HFFc6 (cell line): ENCODE results near the gene FAM98C. TPM values are rescaled to one million over a fixed set of nuclear protein-coding genes. Genes with fewer than 3 reads are reported as not detected.
A peak's percentile ranks its signal among the peaks of the same experiment; 100 is the strongest.

Experiments used
- DNase-seq: peaks from one replicate; pipeline ENCODE4 v3.0.0-alpha.2; 2018
- H3K27ac Mint-ChIP-seq: 2 replicates; pipeline ENCODE4 v1.8.0; 2020; ENCODE audit warnings: mild to moderate bottlenecking, mixed read lengths
- H3K27me3 Mint-ChIP-seq: 2 replicates; pipeline ENCODE4 v1.8.0; 2021; ENCODE audit warnings: mild to moderate bottlenecking, moderate library complexity, mixed read lengths; ENCODE audit not compliant: insufficient read depth
- H3K36me3 Mint-ChIP-seq: 2 replicates; pipeline ENCODE4 v1.8.0; 2021; ENCODE audit warnings: low read depth, mixed read lengths
- H3K4me1 Mint-ChIP-seq: 2 replicates; pipeline ENCODE4 v1.8.0; 2020; ENCODE audit warnings: low read depth, mixed read lengths
- H3K4me3 Mint-ChIP-seq: 2 replicates; pipeline ENCODE4 v1.8.0; 2020; ENCODE audit warnings: mild to moderate bottlenecking, moderate library complexity, mixed read lengths
- H3K9me3 Mint-ChIP-seq: 2 replicates; pipeline ENCODE4 v1.8.0; 2020; ENCODE audit warnings: mild to moderate bottlenecking, mixed read lengths
- total RNA-seq, 6 experiments: library from RNA; stranded (reverse); fragmentation: NEBNext Ultra II Directional; extraction: Animal tissue kit (Norgen Biotek cat#: 25700); gene quantifications; 2 replicates in 1 of 6; 3 replicates in 5 of 6; pipeline ENCODE4 v1.2.3, GENCODE V29; 2021
- TF ChIP-seq, protein P1 (sequence below): fragments of 200-600 bp; sonication (generic); IDR thresholded peaks from 2 replicates; pipeline ENCODE4 v1.5.0; 2021; ENCODE audit warnings: antibody characterized with exemption, mild to moderate bottlenecking

FAM98C gene
- total RNA-seq, 6 experiments from 2014 or later, result 12.5 to 16.9 (median 15.6) TPM

DNA sequence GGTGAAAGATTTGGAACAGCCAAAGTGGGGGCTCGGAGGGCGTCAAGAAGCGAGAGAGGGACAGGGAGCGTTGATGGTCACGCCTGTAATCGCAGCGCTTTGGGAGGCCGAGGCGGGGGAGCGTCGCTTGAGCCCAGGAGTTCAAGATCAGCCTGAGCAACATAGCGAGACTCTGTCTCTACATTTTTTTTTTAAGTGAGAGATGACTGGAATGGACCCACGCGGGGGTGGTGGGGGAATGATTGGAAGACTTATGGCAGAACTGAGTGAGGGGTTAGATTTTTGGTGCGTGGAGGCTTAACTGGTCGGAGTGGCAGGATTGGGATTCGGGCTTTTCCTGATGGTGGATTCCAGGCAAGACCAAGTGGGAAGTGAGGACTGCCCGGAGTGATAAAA lies 27.8 kb upstream of the FAM98C start:
- H3K36me3 Mint-ChIP-seq, result peaks cover 17% of the 10 kb centered on the region
- peaks cover 14% of the 10 kb centered on the region for H3K27me3 Mint-ChIP-seq
- H3K27ac Mint-ChIP-seq, result peak overlapping the region; percentile 97
- TF ChIP-seq, protein P1, sequence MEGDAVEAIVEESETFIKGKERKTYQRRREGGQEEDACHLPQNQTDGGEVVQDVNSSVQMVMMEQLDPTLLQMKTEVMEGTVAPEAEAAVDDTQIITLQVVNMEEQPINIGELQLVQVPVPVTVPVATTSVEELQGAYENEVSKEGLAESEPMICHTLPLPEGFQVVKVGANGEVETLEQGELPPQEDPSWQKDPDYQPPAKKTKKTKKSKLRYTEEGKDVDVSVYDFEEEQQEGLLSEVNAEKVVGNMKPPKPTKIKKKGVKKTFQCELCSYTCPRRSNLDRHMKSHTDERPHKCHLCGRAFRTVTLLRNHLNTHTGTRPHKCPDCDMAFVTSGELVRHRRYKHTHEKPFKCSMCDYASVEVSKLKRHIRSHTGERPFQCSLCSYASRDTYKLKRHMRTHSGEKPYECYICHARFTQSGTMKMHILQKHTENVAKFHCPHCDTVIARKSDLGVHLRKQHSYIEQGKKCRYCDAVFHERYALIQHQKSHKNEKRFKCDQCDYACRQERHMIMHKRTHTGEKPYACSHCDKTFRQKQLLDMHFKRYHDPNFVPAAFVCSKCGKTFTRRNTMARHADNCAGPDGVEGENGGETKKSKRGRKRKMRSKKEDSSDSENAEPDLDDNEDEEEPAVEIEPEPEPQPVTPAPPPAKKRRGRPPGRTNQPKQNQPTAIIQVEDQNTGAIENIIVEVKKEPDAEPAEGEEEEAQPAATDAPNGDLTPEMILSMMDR, result no peak
- DNase-seq, result no peak
- H3K9me3 Mint-ChIP-seq, result no peaks in the 10 kb centered on the region
- peaks cover 28% of the 10 kb centered on the region for H3K4me1 Mint-ChIP-seq
- peak overlapping the region; percentile 95 for H3K4me3 Mint-ChIP-seq

DNA sequence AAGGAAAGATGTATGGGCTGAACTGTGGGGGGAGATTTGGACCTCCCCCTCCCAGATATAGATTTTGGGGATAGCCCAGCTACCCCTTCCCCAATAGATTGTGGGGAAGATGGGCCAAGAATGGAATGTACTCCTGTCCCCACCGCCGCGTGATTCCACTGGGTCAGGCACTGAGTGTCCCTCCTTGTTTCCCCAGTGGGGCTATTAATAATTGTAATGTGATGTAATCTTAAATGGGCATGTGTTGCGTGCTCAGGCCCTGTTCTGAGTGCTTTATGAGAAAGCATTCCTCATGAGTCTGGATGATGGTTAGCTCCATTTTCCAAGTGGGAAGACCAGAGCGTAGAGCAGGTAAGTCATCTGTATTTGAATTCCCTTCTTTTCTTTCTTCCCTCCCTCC lies 27.1 kb upstream of the FAM98C start:
- H3K9me3 Mint-ChIP-seq, result no peaks in the 10 kb centered on the region
- peak overlapping the region; percentile 95 for H3K4me3 Mint-ChIP-seq
- peak overlapping the region; percentile 97 for H3K27ac Mint-ChIP-seq
- H3K4me1 Mint-ChIP-seq, result peaks cover 28% of the 10 kb centered on the region
- TF ChIP-seq, protein P1, result no peak
- DNase-seq, result peak; percentile 59
- peaks cover 17% of the 10 kb centered on the region for H3K36me3 Mint-ChIP-seq
- peaks cover 8% of the 10 kb centered on the region; the same call in 1 of the 2 replicates for H3K27me3 Mint-ChIP-seq

DNA sequence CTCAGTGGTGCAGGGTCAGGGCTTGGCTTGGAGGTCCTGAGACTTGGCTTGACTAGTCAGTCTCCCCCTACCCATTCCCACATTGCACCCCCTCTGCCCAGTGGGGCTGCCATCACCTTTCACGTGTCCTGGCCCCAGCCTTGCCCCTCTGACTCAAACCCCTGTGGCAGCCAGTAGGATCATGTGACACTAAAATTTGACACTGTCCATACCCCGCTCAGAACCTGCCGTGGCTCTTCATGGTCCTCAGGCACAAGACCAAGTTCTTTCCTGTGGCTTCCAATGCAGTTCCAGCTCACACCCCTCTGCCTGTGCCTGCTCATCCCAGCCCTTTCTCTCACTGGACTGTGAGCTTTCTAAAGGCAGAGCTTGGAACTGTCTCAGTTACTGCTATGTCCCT lies 26.3 kb upstream of the FAM98C start:
- Mint-ChIP-seq H3K36me3 (peaks cover 19% of the 10 kb centered on the region), H3K27me3 (peaks cover 4% of the 10 kb centered on the region), H3K4me1 (peaks cover 28% of the 10 kb centered on the region), H3K27ac (peak overlapping the region; percentile 97), H3K9me3 (no peaks in the 10 kb centered on the region), H3K4me3 (peak overlapping the region; percentile 95)
- TF ChIP-seq, protein P1, result no peak
- DNase-seq, result no peak

DNA sequence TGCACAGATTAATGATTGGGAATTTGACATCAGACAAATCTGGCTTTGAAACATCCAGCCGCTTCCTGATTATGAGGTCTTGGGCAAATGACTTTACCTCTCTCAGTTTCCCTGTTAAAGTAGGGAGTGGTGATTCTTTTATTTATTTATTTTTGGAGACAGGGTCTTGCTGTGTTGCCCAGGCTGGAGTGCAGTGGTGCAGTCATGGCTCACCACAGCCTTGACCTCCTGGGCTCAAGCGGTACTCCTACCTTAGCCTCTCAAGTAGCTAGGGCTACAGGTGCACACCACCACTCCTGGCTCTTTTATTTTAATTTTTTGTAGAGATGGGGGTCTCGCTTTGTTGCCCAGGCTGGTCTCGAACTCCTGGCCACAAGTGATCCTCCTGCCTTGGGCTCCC lies 25.8 kb upstream of the FAM98C start:
- H3K4me3 Mint-ChIP-seq, result peak overlapping the region; percentile 95
- DNase-seq, result no peak
- H3K27me3 Mint-ChIP-seq, result peaks cover 4% of the 10 kb centered on the region
- TF ChIP-seq, protein P1, result no peak
- H3K27ac Mint-ChIP-seq, result no peak overlapping the region
- H3K9me3 Mint-ChIP-seq, result no peaks in the 10 kb centered on the region
- peaks cover 24% of the 10 kb centered on the region for H3K36me3 Mint-ChIP-seq
- H3K4me1 Mint-ChIP-seq, result peaks cover 28% of the 10 kb centered on the region

DNA sequence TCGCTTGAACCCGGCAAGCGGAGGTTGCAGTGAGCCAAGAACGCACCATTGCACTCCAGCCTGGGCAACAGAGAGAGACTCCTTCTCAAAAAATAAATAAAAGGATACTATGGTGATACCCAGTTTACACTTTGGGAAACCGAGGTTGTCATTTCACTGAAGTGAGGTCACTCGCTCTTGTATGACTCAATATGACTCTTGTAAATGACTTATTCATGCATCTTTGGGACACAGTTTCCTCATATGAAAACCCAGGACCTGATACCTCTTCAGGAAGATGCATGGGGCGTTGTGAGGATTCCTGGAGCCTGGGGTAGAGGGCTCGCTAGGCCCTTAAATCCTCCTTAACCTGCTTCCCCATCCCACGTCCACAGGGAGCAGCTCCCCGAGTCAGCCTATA lies 24.0 kb upstream of the FAM98C start:
- Mint-ChIP-seq H3K36me3 (peaks cover 32% of the 10 kb centered on the region), H3K4me3 (peak overlapping the region; percentile 28; the same call in 1 of the 2 replicates), H3K4me1 (peaks cover 28% of the 10 kb centered on the region), H3K27me3 (peaks cover 4% of the 10 kb centered on the region), H3K27ac (peak overlapping the region; percentile 61; the same call in 1 of the 2 replicates), H3K9me3 (no peaks in the 10 kb centered on the region)
- no peak for DNase-seq
- TF ChIP-seq, protein P1, result no peak

DNA sequence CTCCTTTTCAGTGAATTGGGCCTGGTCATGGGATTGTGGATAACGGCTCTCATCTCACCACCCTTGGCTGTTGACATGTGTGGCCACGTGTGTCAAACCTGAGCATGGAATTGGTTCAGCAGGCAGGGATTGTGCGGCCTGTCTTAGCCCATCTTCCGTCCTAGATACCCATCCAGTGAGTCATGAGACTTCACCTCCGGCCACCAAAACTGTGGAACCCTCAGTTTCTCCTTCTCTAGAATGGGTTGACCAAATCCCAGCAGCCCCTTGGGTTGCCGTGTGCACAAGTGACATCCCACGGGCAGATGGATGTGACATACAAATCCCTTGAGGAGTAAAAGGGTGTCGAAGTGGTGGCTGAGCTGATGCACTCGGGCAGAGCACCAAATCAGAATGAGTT lies 21.8 kb upstream of the FAM98C start:
- TF ChIP-seq, protein P1, result no peak
- Mint-ChIP-seq H3K4me1 (peaks cover 20% of the 10 kb centered on the region), H3K27ac (no peak overlapping the region), H3K36me3 (peaks cover 32% of the 10 kb centered on the region), H3K4me3 (no peak overlapping the region), H3K27me3 (peaks cover 10% of the 10 kb centered on the region), H3K9me3 (no peaks in the 10 kb centered on the region)
- DNase-seq, result no peak
